ENCODE measurements around the gene SLC6A12. TPM values are rescaled to one million over a fixed set of nuclear protein-coding genes. Genes with fewer than 3 reads are reported as not detected.

Gene SLC6A12
- total RNA-seq, 2 donors from 2014 or later: not detected

- no peak for DNase-seq
- Mint-ChIP-seq H3K4me3 (no peak overlapping the region), H3K36me3 (ENCODE audit: low read depth) (peaks cover 6% of the 10 kb centered on the region), H3K27me3 (peaks cover 94% of the 10 kb centered on the region), H3K4me1 (peaks cover 8% of the 10 kb centered on the region), H3K27ac (no peak overlapping the region)
- H3K9me3 ChIP-seq (ENCODE audit: control insufficient read depth, low read length, poor library complexity, severe bottlenecking): no peaks in the 10 kb centered on the region
- ATAC-seq: no peak
These were observed 4.7 kb downstream of the SLC6A12 start for GRCh38 chr12:209246-209645.

- H3K9me3 ChIP-seq (ENCODE audit: control insufficient read depth, low read length, poor library complexity, severe bottlenecking): no peaks in the 10 kb centered on the region
- H3K4me1 Mint-ChIP-seq: peaks cover 8% of the 10 kb centered on the region
- ATAC-seq (no peak), DNase-seq (no peak)
- H3K4me3 Mint-ChIP-seq: no peak overlapping the region
- peaks cover 95% of the 10 kb centered on the region for H3K27me3 Mint-ChIP-seq
- no peak overlapping the region for H3K27ac Mint-ChIP-seq
- H3K36me3 Mint-ChIP-seq (ENCODE audit: low read depth): peaks cover 6% of the 10 kb centered on the region
These were observed 5.1 kb downstream of the SLC6A12 start for GRCh38 chr12:208813-209212.

- Mint-ChIP-seq H3K4me3 (peak overlapping the region; percentile 50), H3K36me3 (ENCODE audit: low read depth) (peaks cover 6% of the 10 kb centered on the region), H3K27me3 (peaks cover 87% of the 10 kb centered on the region), H3K27ac (no peak overlapping the region), H3K4me1 (peaks cover 3% of the 10 kb centered on the region)
- H3K9me3 ChIP-seq (ENCODE audit: control insufficient read depth, low read length, poor library complexity, severe bottlenecking): no peaks in the 10 kb centered on the region
- DNase-seq (no peak), ATAC-seq (no peak)
These were observed 6.2 kb downstream of the SLC6A12 start for GRCh38 chr12:207804-208203.

- Mint-ChIP-seq H3K27me3 (peaks cover 90% of the 10 kb centered on the region), H3K4me3 (no peak overlapping the region), H3K36me3 (ENCODE audit: low read depth) (peaks cover 5% of the 10 kb centered on the region), H3K27ac (no peak overlapping the region), H3K4me1 (peaks cover 5% of the 10 kb centered on the region)
- DNase-seq (no peak), ATAC-seq (no peak)
- no peaks in the 10 kb centered on the region for H3K9me3 ChIP-seq (ENCODE audit: control insufficient read depth, low read length, poor library complexity, severe bottlenecking)
These were observed 7.1 kb downstream of the SLC6A12 start for GRCh38 chr12:206746-207440.

GRCh38 chr12:205026-205425 lies 8.9 kb downstream of the SLC6A12 start:
- peaks cover 8% of the 10 kb centered on the region for H3K4me1 Mint-ChIP-seq
- peaks cover 88% of the 10 kb centered on the region for H3K27me3 Mint-ChIP-seq
- no peak for DNase-seq
- ATAC-seq: no peak
- H3K27ac Mint-ChIP-seq: no peak overlapping the region
- H3K4me3 Mint-ChIP-seq: no peak overlapping the region
- no peaks in the 10 kb centered on the region for H3K9me3 ChIP-seq (ENCODE audit: control insufficient read depth, low read length, poor library complexity, severe bottlenecking)
- peaks cover 4% of the 10 kb centered on the region for H3K36me3 Mint-ChIP-seq (ENCODE audit: low read depth)

- Mint-ChIP-seq H3K36me3 (ENCODE audit: low read depth) (peaks cover 3% of the 10 kb centered on the region), H3K4me1 (peaks cover 5% of the 10 kb centered on the region), H3K27ac (no peak overlapping the region), H3K4me3 (no peak overlapping the region), H3K27me3 (peaks cover 85% of the 10 kb centered on the region)
- DNase-seq (no peak), ATAC-seq (no peak)
- no peaks in the 10 kb centered on the region for H3K9me3 ChIP-seq (ENCODE audit: control insufficient read depth, low read length, poor library complexity, severe bottlenecking)
These were observed 9.7 kb downstream of the SLC6A12 start for GRCh38 chr12:204261-204678.

- no peaks in the 10 kb centered on the region for H3K9me3 ChIP-seq (ENCODE audit: control insufficient read depth, low read length, poor library complexity, severe bottlenecking)
- H3K27me3 Mint-ChIP-seq: peaks cover 81% of the 10 kb centered on the region
- no peak overlapping the region for H3K4me3 Mint-ChIP-seq
- DNase-seq: no peak
- no peak overlapping the region for H3K27ac Mint-ChIP-seq
- ATAC-seq: no peak
- H3K36me3 Mint-ChIP-seq (ENCODE audit: low read depth): no peaks in the 10 kb centered on the region
- H3K4me1 Mint-ChIP-seq: peaks cover 5% of the 10 kb centered on the region
These were observed 10.3 kb downstream of the SLC6A12 start for GRCh38 chr12:203462-204260.

GRCh38 chr12:203074-203461 lies 10.9 kb downstream of the SLC6A12 start:
- no peak overlapping the region for H3K4me3 Mint-ChIP-seq
- H3K4me1 Mint-ChIP-seq: peaks cover 5% of the 10 kb centered on the region
- H3K9me3 ChIP-seq (ENCODE audit: control insufficient read depth, low read length, poor library complexity, severe bottlenecking): no peaks in the 10 kb centered on the region
- DNase-seq (no peak), ATAC-seq (no peak)
- H3K36me3 Mint-ChIP-seq (ENCODE audit: low read depth): no peaks in the 10 kb centered on the region
- H3K27ac Mint-ChIP-seq: no peak overlapping the region
- H3K27me3 Mint-ChIP-seq: peaks cover 75% of the 10 kb centered on the region

GRCh38 chr12:202081-202731 lies 11.8 kb downstream of the SLC6A12 start:
- H3K27ac Mint-ChIP-seq: no peak overlapping the region
- peaks cover 2% of the 10 kb centered on the region for H3K36me3 Mint-ChIP-seq (ENCODE audit: low read depth)
- DNase-seq (no peak), ATAC-seq (no peak)
- H3K4me3 Mint-ChIP-seq: peak overlapping the region; percentile 37
- peaks cover 66% of the 10 kb centered on the region for H3K27me3 Mint-ChIP-seq
- no peaks in the 10 kb centered on the region for H3K9me3 ChIP-seq (ENCODE audit: control insufficient read depth, low read length, poor library complexity, severe bottlenecking)
- peaks cover 5% of the 10 kb centered on the region for H3K4me1 Mint-ChIP-seq

- Mint-ChIP-seq H3K27me3 (peaks cover 58% of the 10 kb centered on the region), H3K4me3 (no peak overlapping the region), H3K4me1 (peaks cover 5% of the 10 kb centered on the region), H3K36me3 (ENCODE audit: low read depth) (peaks cover 2% of the 10 kb centered on the region), H3K27ac (no peak overlapping the region)
- ATAC-seq: no peak
- H3K9me3 ChIP-seq (ENCODE audit: control insufficient read depth, low read length, poor library complexity, severe bottlenecking): peaks cover 3% of the 10 kb centered on the region
- DNase-seq: no peak
These were observed 12.6 kb downstream of the SLC6A12 start for GRCh38 chr12:201361-201760.

- DNase-seq: no peak
- H3K4me3 Mint-ChIP-seq: no peak overlapping the region
- H3K9me3 ChIP-seq (ENCODE audit: control insufficient read depth, low read length, poor library complexity, severe bottlenecking): peaks cover 3% of the 10 kb centered on the region
- H3K36me3 Mint-ChIP-seq (ENCODE audit: low read depth): peaks cover 2% of the 10 kb centered on the region
- peaks cover 5% of the 10 kb centered on the region for H3K4me1 Mint-ChIP-seq
- peaks cover 47% of the 10 kb centered on the region for H3K27me3 Mint-ChIP-seq
- no peak overlapping the region for H3K27ac Mint-ChIP-seq
- no peak for ATAC-seq
These were observed 15.3 kb downstream of the SLC6A12 start for GRCh38 chr12:198705-199104.

GRCh38 chr12:197911-198695 lies 15.9 kb downstream of the SLC6A12 start:
- Mint-ChIP-seq H3K4me3 (no peak overlapping the region), H3K4me1 (peaks cover 5% of the 10 kb centered on the region), H3K27ac (no peak overlapping the region), H3K27me3 (peaks cover 53% of the 10 kb centered on the region), H3K36me3 (ENCODE audit: low read depth) (peaks cover 2% of the 10 kb centered on the region)
- DNase-seq (no peak), ATAC-seq (no peak)
- peaks cover 3% of the 10 kb centered on the region for H3K9me3 ChIP-seq (ENCODE audit: control insufficient read depth, low read length, poor library complexity, severe bottlenecking)

GRCh38 chr12:197347-197746 lies 16.6 kb downstream of the SLC6A12 start:
- no peak for DNase-seq
- Mint-ChIP-seq H3K27me3 (peaks cover 54% of the 10 kb centered on the region), H3K4me3 (no peak overlapping the region), H3K4me1 (peaks cover 3% of the 10 kb centered on the region), H3K36me3 (ENCODE audit: low read depth) (peaks cover 2% of the 10 kb centered on the region), H3K27ac (no peak overlapping the region)
- peaks cover 3% of the 10 kb centered on the region for H3K9me3 ChIP-seq (ENCODE audit: control insufficient read depth, low read length, poor library complexity, severe bottlenecking)
- no peak for ATAC-seq

Data from T-helper 17 cell (primary cell).